SK-N-SH treated with all-trans-retinoic acid at 6 μM for 48 hours (cell line): Measurements from ENCODE around the gene HHATL.

Experiments
- ATAC-seq: fragments of 200-7000 bp; cut with Tn5 transposase; 3 replicates; pipeline ENCODE4 v1.9.1; 2020; ENCODE audit warnings: mild to moderate bottlenecking, moderate library complexity
- ARNTL ChIP-seq: fragments of 450-650 bp; formaldehyde crosslinking; IDR thresholded peaks from 2 replicates; pipeline ENCODE4 v1.5.0; 2020; ENCODE audit warnings: low read depth, mild to moderate bottlenecking, moderate library complexity, borderline replicate concordance
- BACH2 ChIP-seq: fragments of 250-450 bp; sonication (Bioruptor Pico); IDR thresholded peaks from 2 replicates; pipeline ENCODE4 v1.9.0; 2021; ENCODE audit warnings: mild to moderate bottlenecking, borderline replicate concordance
- CREB5 ChIP-seq: fragments of 250-450 bp; sonication (Bioruptor Pico); IDR thresholded peaks from 2 replicates; pipeline ENCODE4 v1.5.1; 2020; ENCODE audit warnings: low read depth, mild to moderate bottlenecking, moderate library complexity
- CSDC2 ChIP-seq: fragments of 250-450 bp; sonication (Bioruptor Pico); IDR thresholded peaks from 2 replicates; pipeline ENCODE4 v1.5.0; 2020; ENCODE audit warnings: mild to moderate bottlenecking, moderate library complexity
- CSRNP3 ChIP-seq: fragments of 250-450 bp; sonication (Bioruptor Pico); IDR thresholded peaks from 2 replicates; pipeline ENCODE4 v1.5.1; 2021; ENCODE audit warnings: mild to moderate bottlenecking, moderate library complexity
- OSR1 ChIP-seq: fragments of 250-450 bp; sonication (Bioruptor Pico); IDR thresholded peaks from 2 replicates; pipeline ENCODE4 v1.8.0; 2022; ENCODE audit warnings: moderate library complexity, mild to moderate bottlenecking, inconsistent platforms
- PPARA ChIP-seq: fragments of 250-450 bp; sonication (Bioruptor Pico); IDR thresholded peaks from 2 replicates; pipeline ENCODE4 v1.5.0; 2020; ENCODE audit warnings: mild to moderate bottlenecking, borderline replicate concordance
- RARB ChIP-seq: fragments of 250-450 bp; sonication (Bioruptor Pico); IDR thresholded peaks from 2 replicates; pipeline ENCODE4 v1.8.0; 2021; ENCODE audit warnings: mild to moderate bottlenecking, moderate library complexity
- SNAI2 ChIP-seq: fragments of 250-450 bp; sonication (Bioruptor Pico); IDR thresholded peaks from 2 replicates; pipeline ENCODE4 v1.5.0; 2020; ENCODE audit warnings: mild to moderate bottlenecking, moderate library complexity
- TCF4 ChIP-seq: fragments of 250-450 bp; sonication (Bioruptor Pico); IDR thresholded peaks from 2 replicates; pipeline ENCODE4 v1.8.0; 2021; ENCODE audit warnings: mild to moderate bottlenecking, moderate library complexity, borderline replicate concordance
- TOX ChIP-seq: fragments of 250-450 bp; sonication (Bioruptor Pico); IDR thresholded peaks from 2 replicates; pipeline ENCODE4 v1.8.0; 2021; ENCODE audit warnings: mild to moderate bottlenecking, moderate library complexity, borderline replicate concordance
- ZC3H10 ChIP-seq: fragments of 250-450 bp; sonication (Bioruptor Pico); IDR thresholded peaks from 2 replicates; pipeline ENCODE4 v1.5.1; 2021; ENCODE audit warnings: mild to moderate bottlenecking, moderate library complexity
- ZFP3 ChIP-seq: fragments of 250-450 bp; sonication (Bioruptor Pico); IDR thresholded peaks from 2 replicates; pipeline ENCODE4 v1.5.0; 2020; ENCODE audit warnings: mild to moderate bottlenecking, moderate library complexity
- ZNF565 ChIP-seq: fragments of 450-650 bp; formaldehyde crosslinking; conservative IDR thresholded peaks from 2 replicates; pipeline ENCODE4 v1.5.0; 2020; ENCODE audit warnings: low read depth, mild to moderate bottlenecking, moderate library complexity
- TF ChIP-seq, protein P1 (sequence below): fragments of 250-450 bp; sonication (Bioruptor Pico); IDR thresholded peaks from 2 replicates; pipeline ENCODE4 v1.8.0; 2021; ENCODE audit warnings: low read depth, mild to moderate bottlenecking, moderate library complexity, borderline replicate concordance
- TF ChIP-seq, protein P2 (sequence below): fragments of 250-450 bp; sonication (Bioruptor Pico); IDR thresholded peaks from 2 replicates; pipeline ENCODE4 v1.5.0; 2020; ENCODE audit warnings: mild to moderate bottlenecking, moderate library complexity

The HHATL gene

GRCh38 chr3:42684632-42685362 is 17.8 kb downstream of the HHATL start:
- no peak for ATAC-seq
- TF ChIP-seq OSR1 (CRISPR knock-in tag) (no peak), RARB (CRISPR knock-in tag) (no peak), ZFP3 (CRISPR knock-in tag) (no peak), CSRNP3 (CRISPR knock-in tag) (no peak), BACH2 (no peak), TCF4 (CRISPR knock-in tag) (no peak), ARNTL (CRISPR knock-in tag) (no peak)
- TF ChIP-seq, protein P1, sequence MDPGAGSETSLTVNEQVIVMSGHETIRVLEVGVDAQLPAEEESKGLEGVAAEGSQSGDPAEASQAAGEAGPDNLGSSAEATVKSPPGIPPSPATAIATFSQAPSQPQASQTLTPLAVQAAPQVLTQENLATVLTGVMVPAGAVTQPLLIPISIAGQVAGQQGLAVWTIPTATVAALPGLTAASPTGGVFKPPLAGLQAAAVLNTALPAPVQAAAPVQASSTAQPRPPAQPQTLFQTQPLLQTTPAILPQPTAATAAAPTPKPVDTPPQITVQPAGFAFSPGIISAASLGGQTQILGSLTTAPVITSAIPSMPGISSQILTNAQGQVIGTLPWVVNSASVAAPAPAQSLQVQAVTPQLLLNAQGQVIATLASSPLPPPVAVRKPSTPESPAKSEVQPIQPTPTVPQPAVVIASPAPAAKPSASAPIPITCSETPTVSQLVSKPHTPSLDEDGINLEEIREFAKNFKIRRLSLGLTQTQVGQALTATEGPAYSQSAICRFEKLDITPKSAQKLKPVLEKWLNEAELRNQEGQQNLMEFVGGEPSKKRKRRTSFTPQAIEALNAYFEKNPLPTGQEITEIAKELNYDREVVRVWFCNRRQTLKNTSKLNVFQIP (CRISPR knock-in tag) = no peak

DNA sequence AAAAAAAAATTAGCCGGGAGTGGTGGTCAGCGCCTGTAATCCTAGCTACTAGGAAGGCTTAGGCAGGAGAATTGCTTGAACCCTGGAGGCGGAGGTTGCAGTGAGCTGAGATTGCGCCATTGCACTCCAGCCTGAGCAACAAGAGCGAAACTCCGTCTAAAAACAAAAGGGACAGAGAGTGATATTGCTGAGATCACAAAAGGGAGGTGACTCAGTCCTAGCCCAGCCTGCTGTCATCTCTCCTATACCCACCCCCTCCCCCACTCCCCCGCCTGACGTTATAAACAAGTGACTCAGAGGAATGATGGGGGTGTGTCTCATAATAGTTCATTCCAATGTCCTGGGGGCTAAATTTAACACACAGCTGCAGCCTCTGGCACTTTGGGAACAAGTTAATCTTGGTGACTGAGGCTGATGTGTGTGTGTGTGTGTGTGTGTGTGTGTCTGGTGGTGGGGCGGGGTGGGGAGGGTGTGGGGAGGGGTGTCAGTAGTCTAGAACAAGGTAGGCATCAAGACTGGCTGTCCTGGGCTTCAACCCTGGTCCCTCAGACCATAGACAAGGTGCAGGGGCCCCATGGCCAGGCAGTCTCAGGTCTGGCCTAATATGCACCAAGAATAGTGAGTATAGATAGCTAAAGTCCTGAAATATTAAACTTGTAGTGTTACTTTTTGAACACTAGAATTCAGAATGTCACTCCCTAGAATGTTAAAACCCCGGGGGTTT is 18.6 kb downstream of the HHATL start:
- TF ChIP-seq TOX (CRISPR knock-in tag) (no peak), TCF4 (CRISPR knock-in tag) (no peak), CREB5 (CRISPR knock-in tag) (no peak), CSRNP3 (CRISPR knock-in tag) (no peak), SNAI2 (CRISPR knock-in tag) (no peak), CSDC2 (CRISPR knock-in tag) (no peak), RARB (CRISPR knock-in tag) (no peak), PPARA (CRISPR knock-in tag) (no peak), BACH2 (no peak), ZNF565 (CRISPR knock-in tag) (no peak), ZC3H10 (no peak)
- TF ChIP-seq, protein P2, sequence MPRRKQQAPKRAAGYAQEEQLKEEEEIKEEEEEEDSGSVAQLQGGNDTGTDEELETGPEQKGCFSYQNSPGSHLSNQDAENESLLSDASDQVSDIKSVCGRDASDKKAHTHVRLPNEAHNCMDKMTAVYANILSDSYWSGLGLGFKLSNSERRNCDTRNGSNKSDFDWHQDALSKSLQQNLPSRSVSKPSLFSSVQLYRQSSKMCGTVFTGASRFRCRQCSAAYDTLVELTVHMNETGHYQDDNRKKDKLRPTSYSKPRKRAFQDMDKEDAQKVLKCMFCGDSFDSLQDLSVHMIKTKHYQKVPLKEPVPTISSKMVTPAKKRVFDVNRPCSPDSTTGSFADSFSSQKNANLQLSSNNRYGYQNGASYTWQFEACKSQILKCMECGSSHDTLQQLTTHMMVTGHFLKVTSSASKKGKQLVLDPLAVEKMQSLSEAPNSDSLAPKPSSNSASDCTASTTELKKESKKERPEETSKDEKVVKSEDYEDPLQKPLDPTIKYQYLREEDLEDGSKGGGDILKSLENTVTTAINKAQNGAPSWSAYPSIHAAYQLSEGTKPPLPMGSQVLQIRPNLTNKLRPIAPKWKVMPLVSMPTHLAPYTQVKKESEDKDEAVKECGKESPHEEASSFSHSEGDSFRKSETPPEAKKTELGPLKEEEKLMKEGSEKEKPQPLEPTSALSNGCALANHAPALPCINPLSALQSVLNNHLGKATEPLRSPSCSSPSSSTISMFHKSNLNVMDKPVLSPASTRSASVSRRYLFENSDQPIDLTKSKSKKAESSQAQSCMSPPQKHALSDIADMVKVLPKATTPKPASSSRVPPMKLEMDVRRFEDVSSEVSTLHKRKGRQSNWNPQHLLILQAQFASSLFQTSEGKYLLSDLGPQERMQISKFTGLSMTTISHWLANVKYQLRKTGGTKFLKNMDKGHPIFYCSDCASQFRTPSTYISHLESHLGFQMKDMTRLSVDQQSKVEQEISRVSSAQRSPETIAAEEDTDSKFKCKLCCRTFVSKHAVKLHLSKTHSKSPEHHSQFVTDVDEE (CRISPR knock-in tag) = no peak
- TF ChIP-seq, protein P1 (CRISPR knock-in tag) = no peak
- TF ChIP-seq, all 23 proteins: peak for 0
- peak; percentile 64 for ATAC-seq
